Measurements from ENCODE around the gene MS4A7. TPM values are rescaled to one million over a fixed set of nuclear protein-coding genes. Genes with fewer than 3 reads are reported as not detected.

Gene MS4A7
- total RNA-seq, 1 experiment from 2014 or later = 0.22 TPM

DNA sequence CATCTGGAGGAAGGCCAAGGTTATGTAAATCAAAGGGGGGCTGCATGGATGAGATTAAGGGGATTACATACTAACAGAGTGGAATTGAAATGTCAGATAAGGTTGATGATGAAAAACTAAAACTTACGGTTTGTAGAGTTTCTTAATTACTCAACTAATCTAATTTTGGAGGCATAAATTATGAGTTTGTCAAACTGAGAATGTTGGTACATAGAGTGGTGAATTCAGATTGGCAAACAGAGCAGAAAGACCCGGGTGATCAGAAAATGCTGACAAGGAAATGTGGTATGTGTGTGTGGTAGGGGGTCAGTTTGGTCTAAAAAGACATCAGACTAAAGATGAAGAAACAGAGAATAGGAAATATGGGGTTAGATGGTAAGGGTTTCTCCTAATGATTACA, 40.3 kb upstream of the MS4A7 start:
- POLR2A ChIA-PET = no interaction called here
- no peak overlapping the region for H3K9ac ChIP-seq (ENCODE audit: low read length)
- no peaks in the 10 kb centered on the region for H3K36me3 ChIP-seq (ENCODE audit: control insufficient read depth in 1 of 2, insufficient read depth in 2 of 2, low read length in 2 of 2)
- no peak overlapping the region for H2AFZ ChIP-seq (ENCODE audit: low read depth, low read length, poor library complexity, severe bottlenecking)
- DNase-seq (ENCODE audit: low read depth, low spot score) (no peak), ATAC-seq (no peak)
- H3K4me3 ChIP-seq (replicated peaks in 1 of 2; ENCODE audit: low read depth in 1 of 2, low read length in 2 of 2) = no peak overlapping the region
- H3K9me2 ChIP-seq (ENCODE audit: insufficient read depth) = no peaks in the 10 kb centered on the region
- no TSS peak for BruUV-seq (replicated peaks)
- H3K27ac ChIP-seq (ENCODE audit: low read depth, low read length) = no peak overlapping the region
- H4K20me1 ChIP-seq (ENCODE audit: insufficient read depth) = no peaks in the 10 kb centered on the region
- RAD21 ChIA-PET (ENCODE audit: low non-redundant PET in 1 of 2, low total read pairs in 2 of 2, uncharacterized antibody in 2 of 2, unreplicated experiment in 2 of 2) = no interaction called here
- intact Hi-C loops (cut with micrococcal nuclease) = no loop called here
- no peaks in the 10 kb centered on the region for H3K79me2 ChIP-seq (ENCODE audit: insufficient read depth, low read length)
- CTCF ChIA-PET = no interaction called here
- no peaks in the 10 kb centered on the region for H3K27me3 ChIP-seq (ENCODE audit: insufficient read depth, low read length)
- no peak overlapping the region for H3K4me2 ChIP-seq (ENCODE audit: low read length)
- peaks cover 0 to 5% of the 10 kb centered on the region in 2 experiments; a peak in 2 of 4 replicates for H3K4me1 ChIP-seq (ENCODE audit: control insufficient read depth in 1 of 2, insufficient read depth in 2 of 2, low read length in 2 of 2)
- TF ChIP-seq CEBPB (IDR thresholded peaks at IDR 0.05; ENCODE audit: low read depth) (no peak), ZNF274 (IDR thresholded peaks at IDR 0.05; ENCODE audit: low read depth, low read length) (no peak), SIN3A (IDR thresholded peaks at IDR 0.05; ENCODE audit: low read depth) (no peak), EGR1 (IDR thresholded peaks at IDR 0.05; ENCODE audit: low read depth) (no peak), YY1 (IDR thresholded peaks at IDR 0.05; ENCODE audit: extremely low read depth, insufficient replicate concordance, low read depth, low read length) (no peak)
- TF ChIP-seq, protein P1, sequence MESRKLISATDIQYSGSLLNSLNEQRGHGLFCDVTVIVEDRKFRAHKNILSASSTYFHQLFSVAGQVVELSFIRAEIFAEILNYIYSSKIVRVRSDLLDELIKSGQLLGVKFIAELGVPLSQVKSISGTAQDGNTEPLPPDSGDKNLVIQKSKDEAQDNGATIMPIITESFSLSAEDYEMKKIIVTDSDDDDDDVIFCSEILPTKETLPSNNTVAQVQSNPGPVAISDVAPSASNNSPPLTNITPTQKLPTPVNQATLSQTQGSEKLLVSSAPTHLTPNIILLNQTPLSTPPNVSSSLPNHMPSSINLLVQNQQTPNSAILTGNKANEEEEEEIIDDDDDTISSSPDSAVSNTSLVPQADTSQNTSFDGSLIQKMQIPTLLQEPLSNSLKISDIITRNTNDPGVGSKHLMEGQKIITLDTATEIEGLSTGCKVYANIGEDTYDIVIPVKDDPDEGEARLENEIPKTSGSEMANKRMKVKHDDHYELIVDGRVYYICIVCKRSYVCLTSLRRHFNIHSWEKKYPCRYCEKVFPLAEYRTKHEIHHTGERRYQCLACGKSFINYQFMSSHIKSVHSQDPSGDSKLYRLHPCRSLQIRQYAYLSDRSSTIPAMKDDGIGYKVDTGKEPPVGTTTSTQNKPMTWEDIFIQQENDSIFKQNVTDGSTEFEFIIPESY (IDR thresholded peaks at IDR 0.05; ENCODE audit: extremely low read depth, insufficient replicate concordance, low read length) = no peak
- TF ChIP-seq, protein P2, sequence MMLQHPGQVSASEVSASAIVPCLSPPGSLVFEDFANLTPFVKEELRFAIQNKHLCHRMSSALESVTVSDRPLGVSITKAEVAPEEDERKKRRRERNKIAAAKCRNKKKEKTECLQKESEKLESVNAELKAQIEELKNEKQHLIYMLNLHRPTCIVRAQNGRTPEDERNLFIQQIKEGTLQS (IDR thresholded peaks at IDR 0.05) = no peak
- H3K9me3 ChIP-seq (ENCODE audit: control insufficient read depth in 1 of 2, insufficient read depth in 1 of 2, low read depth in 1 of 2, low read length in 2 of 2) = no peaks in the 10 kb centered on the region

DNA sequence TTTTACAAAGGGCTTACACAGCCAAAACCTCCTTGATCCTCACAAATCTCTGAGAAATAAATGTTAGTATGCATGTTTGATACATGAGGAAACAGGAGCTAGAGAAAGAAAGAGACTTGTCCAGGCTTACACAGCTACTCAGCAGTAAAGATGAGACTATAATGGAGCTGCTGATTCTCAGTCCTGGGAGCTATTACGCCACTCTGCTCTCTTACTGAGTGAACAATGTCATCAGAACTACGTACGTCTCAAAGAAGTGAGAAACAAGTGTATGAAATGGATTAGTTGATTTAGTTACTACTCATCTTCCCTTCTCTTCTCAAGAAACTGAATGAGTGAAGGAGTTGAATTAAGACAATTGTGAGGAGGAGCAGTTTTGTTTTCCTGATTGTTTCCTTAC, 39.0 kb upstream of the MS4A7 start:
- intact Hi-C loops (cut with micrococcal nuclease) = no loop called here
- no peak for TF ChIP-seq POLR2A (IDR thresholded peaks at IDR 0.05; ENCODE audit: borderline replicate concordance, extremely low read depth, insufficient read depth, insufficient read length)
- no peak for TF ChIP-seq SRF (IDR thresholded peaks at IDR 0.05; ENCODE audit: low read depth)
- TF ChIP-seq EZH2 (IDR thresholded peaks at IDR 0.05) = no peak
- TF ChIP-seq, protein P3, sequence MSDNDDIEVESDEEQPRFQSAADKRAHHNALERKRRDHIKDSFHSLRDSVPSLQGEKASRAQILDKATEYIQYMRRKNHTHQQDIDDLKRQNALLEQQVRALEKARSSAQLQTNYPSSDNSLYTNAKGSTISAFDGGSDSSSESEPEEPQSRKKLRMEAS (IDR thresholded peaks at IDR 0.05) = no peak
- TF ChIP-seq, protein P2 (IDR thresholded peaks at IDR 0.05) = no peak
- TF ChIP-seq YY1 (IDR thresholded peaks at IDR 0.05; ENCODE audit: extremely low read depth, insufficient replicate concordance, low read depth, low read length) = no peak
- no peak for TF ChIP-seq ZFX (IDR thresholded peaks at IDR 0.05)
- no peak for TF ChIP-seq POLR2AphosphoS5 (IDR thresholded peaks at IDR 0.05; ENCODE audit: low read depth, low read length)
- TF ChIP-seq, protein P4, sequence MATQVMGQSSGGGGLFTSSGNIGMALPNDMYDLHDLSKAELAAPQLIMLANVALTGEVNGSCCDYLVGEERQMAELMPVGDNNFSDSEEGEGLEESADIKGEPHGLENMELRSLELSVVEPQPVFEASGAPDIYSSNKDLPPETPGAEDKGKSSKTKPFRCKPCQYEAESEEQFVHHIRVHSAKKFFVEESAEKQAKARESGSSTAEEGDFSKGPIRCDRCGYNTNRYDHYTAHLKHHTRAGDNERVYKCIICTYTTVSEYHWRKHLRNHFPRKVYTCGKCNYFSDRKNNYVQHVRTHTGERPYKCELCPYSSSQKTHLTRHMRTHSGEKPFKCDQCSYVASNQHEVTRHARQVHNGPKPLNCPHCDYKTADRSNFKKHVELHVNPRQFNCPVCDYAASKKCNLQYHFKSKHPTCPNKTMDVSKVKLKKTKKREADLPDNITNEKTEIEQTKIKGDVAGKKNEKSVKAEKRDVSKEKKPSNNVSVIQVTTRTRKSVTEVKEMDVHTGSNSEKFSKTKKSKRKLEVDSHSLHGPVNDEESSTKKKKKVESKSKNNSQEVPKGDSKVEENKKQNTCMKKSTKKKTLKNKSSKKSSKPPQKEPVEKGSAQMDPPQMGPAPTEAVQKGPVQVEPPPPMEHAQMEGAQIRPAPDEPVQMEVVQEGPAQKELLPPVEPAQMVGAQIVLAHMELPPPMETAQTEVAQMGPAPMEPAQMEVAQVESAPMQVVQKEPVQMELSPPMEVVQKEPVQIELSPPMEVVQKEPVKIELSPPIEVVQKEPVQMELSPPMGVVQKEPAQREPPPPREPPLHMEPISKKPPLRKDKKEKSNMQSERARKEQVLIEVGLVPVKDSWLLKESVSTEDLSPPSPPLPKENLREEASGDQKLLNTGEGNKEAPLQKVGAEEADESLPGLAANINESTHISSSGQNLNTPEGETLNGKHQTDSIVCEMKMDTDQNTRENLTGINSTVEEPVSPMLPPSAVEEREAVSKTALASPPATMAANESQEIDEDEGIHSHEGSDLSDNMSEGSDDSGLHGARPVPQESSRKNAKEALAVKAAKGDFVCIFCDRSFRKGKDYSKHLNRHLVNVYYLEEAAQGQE (IDR thresholded peaks at IDR 0.05; ENCODE audit: low read depth) = no peak

More for the DNA sequence above, 39.0 kb upstream of the MS4A7 start:
- CTCF ChIA-PET = interaction anchor here (1.1 kb wide), 1 partner anchor 24 kb away, joined by 3 read pairs; no protein-coding TSS in a partner anchor
- no peak overlapping the region for H3K9ac ChIP-seq (ENCODE audit: low read length)
- H3K27me3 ChIP-seq (ENCODE audit: insufficient read depth, low read length) = no peaks in the 10 kb centered on the region
- no peaks in the 10 kb centered on the region for H4K20me1 ChIP-seq (ENCODE audit: insufficient read depth)
- no peak overlapping the region for H3K4me2 ChIP-seq (ENCODE audit: low read length)
- no peaks in the 10 kb centered on the region for H3K9me3 ChIP-seq (ENCODE audit: control insufficient read depth in 1 of 2, insufficient read depth in 1 of 2, low read depth in 1 of 2, low read length in 2 of 2)
- no peaks in the 10 kb centered on the region for H3K79me2 ChIP-seq (ENCODE audit: insufficient read depth, low read length)
- DNase-seq (ENCODE audit: low read depth, low spot score) (no peak), ATAC-seq (no peak)
- RAD21 ChIA-PET (ENCODE audit: low non-redundant PET in 1 of 2, low total read pairs in 2 of 2, uncharacterized antibody in 2 of 2, unreplicated experiment in 2 of 2) = no interaction called here
- no TSS peak for BruUV-seq (replicated peaks)
- H3K9me2 ChIP-seq (ENCODE audit: insufficient read depth) = no peaks in the 10 kb centered on the region
- H3K4me1 ChIP-seq (ENCODE audit: control insufficient read depth in 1 of 2, insufficient read depth in 2 of 2, low read length in 2 of 2) = no peaks in the 10 kb centered on the region
- H2AFZ ChIP-seq (ENCODE audit: low read depth, low read length, poor library complexity, severe bottlenecking) = no peak overlapping the region
- no peak overlapping the region for H3K4me3 ChIP-seq (replicated peaks in 1 of 2; ENCODE audit: low read depth in 1 of 2, low read length in 2 of 2)
- H3K36me3 ChIP-seq (ENCODE audit: control insufficient read depth in 1 of 2, insufficient read depth in 2 of 2, low read length in 2 of 2) = no peaks in the 10 kb centered on the region
- POLR2A ChIA-PET = no interaction called here
- no peak overlapping the region for H3K27ac ChIP-seq (ENCODE audit: low read depth, low read length)

Data from HCT116 (cell line).